ENCODE results near the gene NCAPD3.

DNA sequence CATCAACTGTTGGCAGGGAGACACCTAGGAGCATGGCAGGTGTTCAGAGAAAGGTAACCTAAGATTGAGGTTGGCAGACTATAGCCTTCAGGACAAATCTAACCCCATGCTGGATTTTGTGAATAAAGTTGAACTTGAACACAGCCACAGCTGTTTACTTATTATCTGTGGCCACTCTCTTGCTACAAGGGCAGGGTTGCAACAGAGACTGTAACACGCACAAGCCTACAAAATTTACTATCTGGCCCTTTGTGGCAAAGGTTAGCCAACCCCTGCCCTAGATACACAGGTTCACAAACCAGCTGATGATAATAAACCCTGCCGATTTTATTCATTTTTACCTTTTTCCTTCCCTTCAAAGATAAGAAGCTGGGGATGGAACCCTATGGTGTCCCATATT, 26.9 kb upstream of the NCAPD3 start:
- TF ChIP-seq CTCF (conservative IDR thresholded peaks at IDR 0.05; ENCODE audit: low read depth, low read length) (no peak), EZH2 (IDR thresholded peaks at IDR 0.05; ENCODE audit: low read length, unreplicated experiment) (no peak)

Measured in PC-3 (cell line).